Frontal cortex (tissue), 4 donors: ENCODE results near the gene KCNH1. TPM values are rescaled to one million over a fixed set of nuclear protein-coding genes. Genes with fewer than 3 reads are reported as not detected.
A peak's percentile ranks its signal among the peaks of the same experiment; 100 is the strongest.
"Not testable (repeated sequence)": the region's sequence is repeated elsewhere in the genome, so short reads cannot be mapped to it uniquely, and the experiment has no call there.

Experiments
- DNase-seq, 2 donors: peaks; one replicate each; pipeline ENCODE4 v3.0.0; 2012; ENCODE audit warnings: low spot score in 2 of 2
- FAIRE-seq: peaks from 2 replicates; lab custom pipeline; 2012; peaks lifted over from hg19 to GRCh38; lab: Jason Lieb, UNC
- total RNA-seq: library from RNA; depleted of rRNA; stranded (reverse); fragments of >200 nt; gene quantifications from one replicate; pipeline ENCODE4 v1.2.3, GENCODE V29; 2014
- donor health status: control.
- donor health status: control.
- donor health status: control.

Gene KCNH1
- total RNA-seq, 1 donor from 2014 or later = 10.6 TPM

DNA sequence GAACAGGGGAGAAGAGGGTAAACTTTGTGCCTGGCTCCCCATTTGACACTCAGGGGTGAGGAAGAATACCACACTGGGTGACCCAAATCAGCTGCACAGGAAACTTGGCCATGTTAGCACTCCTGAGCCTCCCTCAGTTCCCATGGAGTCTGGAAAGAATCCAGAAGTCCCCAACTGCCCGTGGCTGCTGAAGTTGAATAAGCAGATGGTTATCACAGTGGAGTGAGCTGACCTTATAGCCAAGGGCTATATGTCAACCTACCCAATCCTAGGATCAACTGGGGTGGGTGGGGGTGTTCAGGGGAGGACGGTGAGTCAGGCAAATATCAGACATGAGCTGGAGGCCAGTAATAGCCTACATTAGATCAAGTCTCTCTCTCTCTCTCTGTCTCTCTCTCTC is 20.4 kb downstream of the KCNH1 start:
- DNase-seq (no peak), FAIRE-seq (no peak)

GRCh38 chr1:211111351-211111750 is 22.6 kb downstream of the KCNH1 start:
- FAIRE-seq = no peak
- DNase-seq = no peak

DNA sequence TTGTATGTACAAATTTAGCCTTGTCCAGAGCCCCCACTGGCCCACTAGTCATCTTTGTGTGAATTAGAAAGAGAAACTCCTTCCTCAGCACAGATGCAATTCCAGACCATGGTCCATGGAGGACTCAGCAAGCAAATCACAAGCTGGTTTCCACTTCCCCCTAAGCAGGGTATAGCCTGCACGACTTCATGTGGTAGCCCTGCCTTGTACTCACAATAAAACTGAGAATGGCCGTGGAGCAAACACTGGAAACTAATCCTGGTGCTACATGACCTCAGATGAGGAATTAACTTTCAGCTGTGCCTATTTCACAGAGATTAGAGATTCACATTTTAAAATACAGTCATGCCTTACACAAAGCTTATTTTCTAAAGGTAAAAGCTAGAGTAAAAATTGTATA is 32.5 kb downstream of the KCNH1 start:
- FAIRE-seq = no peak
- no peak for DNase-seq

DNA sequence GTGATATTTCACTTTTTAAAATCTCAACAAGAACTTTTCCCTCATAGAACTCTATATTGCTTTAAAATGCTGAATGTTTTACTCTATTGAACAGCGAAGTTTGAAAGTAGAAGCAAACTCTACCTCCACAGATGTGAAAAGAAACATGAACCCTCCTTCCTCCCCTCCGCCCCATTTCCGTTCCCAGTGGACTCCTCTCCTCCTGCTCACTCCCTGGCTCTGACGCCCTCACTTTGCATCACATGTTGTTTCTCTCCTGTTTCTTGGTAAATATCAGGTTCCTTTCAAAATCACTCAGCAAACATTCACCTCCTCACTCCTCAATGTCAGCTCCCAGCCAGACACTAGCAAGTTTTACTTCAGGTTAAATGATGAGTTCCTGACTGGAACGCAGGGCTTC is 34.6 kb downstream of the KCNH1 start:
- FAIRE-seq (no peak), DNase-seq (no peak)

- FAIRE-seq = no peak
- no peak for DNase-seq
These were observed 38.6 kb downstream of the KCNH1 start for GRCh38 chr1:211095381-211095780.

GRCh38 chr1:211092955-211093354 is 41.0 kb downstream of the KCNH1 start:
- DNase-seq = no peak
- no peak for FAIRE-seq

DNA sequence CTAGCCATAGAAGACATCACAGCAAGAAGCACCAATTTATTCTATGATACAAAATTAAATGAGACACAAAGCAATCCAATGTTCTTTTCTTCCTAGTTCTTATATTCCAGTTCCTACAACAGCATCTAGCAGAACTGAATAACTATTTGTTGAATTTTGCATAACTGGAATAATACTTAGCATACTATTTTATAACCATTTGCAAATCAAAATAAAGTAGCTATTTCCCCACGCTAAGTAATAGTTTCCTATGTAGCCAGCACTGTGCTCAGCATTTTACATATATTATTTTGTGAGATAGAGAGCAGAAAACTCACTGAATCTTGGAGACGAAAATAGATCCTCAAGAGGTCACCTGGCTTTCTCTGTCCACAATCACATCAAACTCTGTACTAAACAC is 42.1 kb downstream of the KCNH1 start:
- DNase-seq (no peak), FAIRE-seq (no peak)

DNA sequence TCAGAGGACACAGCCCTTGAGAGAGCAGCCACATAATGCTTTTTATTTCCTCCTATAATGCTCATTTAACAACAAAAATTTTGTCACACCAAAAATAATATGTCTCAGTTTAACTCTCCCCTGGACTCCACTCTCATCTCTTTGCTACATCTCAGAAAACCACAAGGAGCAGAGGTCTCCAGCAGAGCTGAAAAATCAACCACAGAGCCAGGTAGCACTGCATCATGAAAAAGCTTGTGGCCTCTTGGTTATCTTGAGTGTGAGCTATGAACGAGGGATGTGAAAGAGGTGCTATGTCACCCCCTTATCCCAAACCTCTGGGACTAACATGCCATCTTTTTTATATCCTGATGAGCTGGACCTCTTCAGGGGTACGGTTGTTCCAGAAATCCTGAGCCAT is 44.4 kb downstream of the KCNH1 start:
- no peak for FAIRE-seq
- no peak for DNase-seq

GRCh38 chr1:211088156-211088555 is 45.8 kb downstream of the KCNH1 start:
- DNase-seq (no peak), FAIRE-seq (no peak)

GRCh38 chr1:211082824-211083223 is 51.1 kb downstream of the KCNH1 start:
- no peak for DNase-seq
- FAIRE-seq = no peak

DNA sequence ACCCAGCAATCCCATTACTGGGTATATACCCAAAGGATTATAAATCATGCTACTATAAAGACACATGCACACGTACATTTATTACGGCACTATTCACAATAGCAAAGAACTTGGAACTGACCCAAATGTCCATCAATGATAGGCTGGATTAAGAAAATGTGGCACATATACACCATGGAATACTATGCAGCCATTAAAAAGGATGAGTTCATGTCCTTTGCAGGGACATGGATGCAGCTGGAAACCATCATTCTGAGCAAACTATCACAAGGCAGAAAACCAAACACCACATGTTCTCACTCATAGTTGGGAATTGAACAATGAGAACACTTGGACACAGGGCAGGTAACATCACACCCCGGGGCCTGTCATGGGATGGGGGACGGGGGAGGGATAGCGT is 52.5 kb downstream of the KCNH1 start:
- not testable (repeated sequence) for FAIRE-seq, DNase-seq

- no peak for DNase-seq
- FAIRE-seq = no peak
These were observed 65.0 kb downstream of the KCNH1 start for GRCh38 chr1:211068976-211069375.

DNA sequence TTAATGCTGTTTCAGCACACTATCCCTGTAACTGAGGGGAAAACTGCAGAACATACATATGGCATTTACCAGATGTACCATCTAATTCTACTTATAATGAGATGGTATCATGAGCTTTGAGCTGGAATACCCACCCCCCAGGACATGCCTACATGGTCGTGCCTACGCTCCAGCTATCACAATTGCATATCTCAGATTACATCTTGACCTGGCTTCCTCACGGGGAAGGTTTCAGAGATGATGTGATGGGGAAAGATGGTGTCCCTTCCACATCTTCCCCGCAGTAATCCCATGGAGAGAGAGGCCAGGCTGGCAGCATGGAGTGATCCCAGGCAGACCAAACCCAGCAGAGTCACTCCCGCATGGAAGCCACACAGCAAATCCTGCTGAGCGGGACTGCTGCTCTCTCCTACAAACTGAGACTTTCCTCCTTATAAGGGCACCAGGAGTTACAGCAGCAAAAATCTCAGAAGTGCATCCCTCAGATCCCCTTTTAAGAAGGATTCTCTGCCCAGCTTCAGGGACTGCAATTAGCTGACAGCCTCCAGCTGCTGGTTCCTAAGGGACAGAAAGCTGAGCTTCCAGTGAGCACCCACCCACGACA is 67.1 kb downstream of the KCNH1 start:
- DNase-seq (no peak), FAIRE-seq (no peak)

DNA sequence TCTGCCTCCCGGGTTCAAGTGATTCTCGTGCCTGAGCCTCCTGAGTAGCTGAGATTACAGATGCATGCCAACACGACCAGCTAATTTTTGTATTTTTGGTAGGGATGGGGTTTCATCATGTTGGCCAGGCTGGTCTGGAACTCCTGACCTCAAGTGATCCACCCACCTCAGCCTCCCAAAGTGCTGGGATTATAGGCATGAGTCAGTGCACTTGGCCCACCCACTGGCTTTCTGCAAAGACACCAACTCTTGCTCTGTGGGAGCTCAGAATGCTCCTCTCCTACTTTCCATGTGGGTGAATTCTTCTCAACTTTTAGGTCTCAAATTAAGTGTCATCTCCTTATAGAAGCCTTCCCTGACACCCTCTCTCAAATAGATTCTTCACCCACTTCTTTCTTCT is 92.1 kb downstream of the KCNH1 start:
- not testable (repeated sequence) for FAIRE-seq, DNase-seq

DNA sequence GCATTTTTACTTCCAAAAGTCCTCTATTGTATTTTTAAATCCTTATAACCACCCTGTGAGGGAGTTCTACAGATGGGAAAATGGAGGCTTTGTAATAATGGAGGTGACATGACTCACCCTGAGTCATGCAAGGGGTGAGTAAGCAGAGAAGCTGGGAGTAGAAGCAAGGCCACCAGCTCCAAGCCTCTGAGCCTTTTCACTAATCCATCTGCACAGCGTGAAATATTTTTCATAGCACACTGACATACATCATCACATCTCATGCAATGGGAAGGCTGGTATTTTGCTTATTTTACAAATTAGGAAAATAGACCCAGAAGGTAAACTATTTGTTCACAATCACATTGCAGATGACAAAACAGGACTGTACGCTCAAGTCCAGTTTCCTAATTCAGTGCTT is 96.9 kb downstream of the KCNH1 start:
- DNase-seq = peak in 1 of 2 donors; percentile 11
- no peak for FAIRE-seq

- DNase-seq (no peak), FAIRE-seq (no peak)
These were observed 97.4 kb downstream of the KCNH1 start for GRCh38 chr1:211036381-211037060.

DNA sequence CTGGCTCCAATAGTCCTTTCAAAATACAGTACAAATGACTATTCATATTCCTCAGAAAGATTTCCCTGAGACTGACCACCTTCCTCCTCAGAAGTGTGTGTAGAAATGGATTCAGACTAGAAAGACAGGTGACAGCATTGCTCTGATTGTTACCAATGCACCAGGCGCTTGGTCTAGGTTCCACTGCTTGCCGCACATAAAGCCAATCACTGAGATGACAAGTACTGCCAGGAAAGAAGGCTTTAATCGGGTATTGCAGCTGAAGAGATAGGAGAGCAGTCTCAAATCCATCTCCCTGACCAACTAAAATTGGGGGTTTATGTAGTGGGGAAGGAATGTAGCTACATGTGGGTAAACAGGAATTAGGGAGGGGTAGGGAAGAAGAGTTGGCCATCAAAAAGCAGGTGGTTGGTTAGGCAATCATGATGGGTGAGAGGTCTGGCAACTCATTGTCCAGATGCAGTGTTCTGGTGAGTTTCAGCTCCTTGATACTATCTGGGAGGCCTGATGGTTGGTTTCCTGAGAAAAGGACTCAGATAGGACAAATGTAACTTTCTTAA is 98.0 kb downstream of the KCNH1 start:
- no peak for FAIRE-seq

GRCh38 chr1:211033921-211034525 is 99.9 kb downstream of the KCNH1 start:
- no peak for DNase-seq
- FAIRE-seq = no peak

More for the DNA sequence above, 98.0 kb downstream of the KCNH1 start:
- no peak for DNase-seq

DNA sequence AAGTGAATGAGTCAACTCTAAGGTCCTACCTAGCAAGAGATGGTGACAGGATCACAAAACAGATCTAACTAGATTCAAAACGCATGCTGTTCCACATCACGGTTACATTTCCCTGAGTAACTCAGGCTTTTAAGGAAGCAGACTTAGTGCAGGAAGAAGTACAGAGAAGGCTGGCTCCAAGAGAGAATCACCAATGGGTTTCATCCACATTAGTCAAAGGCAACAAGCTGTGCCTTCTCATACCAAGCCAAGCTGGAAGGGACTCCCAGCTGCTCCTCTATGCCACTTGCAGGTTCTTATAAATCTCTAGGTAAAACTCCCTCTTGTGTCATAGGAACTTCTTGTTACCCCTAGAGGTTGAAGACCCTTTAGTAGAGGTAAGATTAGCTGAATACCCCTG is 109.0 kb downstream of the KCNH1 start:
- FAIRE-seq (no peak), DNase-seq (no peak)

GRCh38 chr1:211019266-211019665 is 114.7 kb downstream of the KCNH1 start:
- FAIRE-seq = no peak

GRCh38 chr1:211018690-211019089 is 115.3 kb downstream of the KCNH1 start:
- FAIRE-seq = no peak
- DNase-seq = no peak

More at GRCh38 chr1:211019266-211019665, 114.7 kb downstream of the KCNH1 start:
- no peak for DNase-seq
